Measurements from ENCODE around the gene ZDHHC8. TPM values are rescaled to one million over a fixed set of nuclear protein-coding genes. Genes with fewer than 3 reads are reported as not detected.

Gene ZDHHC8
- total RNA-seq, 4 donors from 2014 or later = 11.8 to 27.8 (median 16.4) TPM

GRCh38 chr22:20137671-20138416 is 6.2 kb downstream of the ZDHHC8 start:
- H3K9me3 ChIP-seq = no peaks in the 10 kb centered on the region
- WGBS, 2 donors (ENCODE audit: low coverage in 1 of 2) = 42% methylated on average over 4 of the region's 26 CpGs; no CpG with 5 or more reads in 1 of the 2 donors
- H3K4me1 ChIP-seq = peaks cover 1 to 61% (median 48%) of the 10 kb centered on the region in 3 donors
- peaks cover 0 to 39% of the 10 kb centered on the region in 2 donors for H3K36me3 ChIP-seq
- H3K27me3 ChIP-seq = no peaks in the 10 kb centered on the region
- peak overlapping the region in 3 of 4 donors; percentile 63 to 68 (median 66) for H3K27ac ChIP-seq
- TF ChIP-seq POLR2A (IDR thresholded peaks at IDR 0.05) (no peak), CTCF (IDR thresholded peaks at IDR 0.05) (no peak), POLR2AphosphoS5 (IDR thresholded peaks at IDR 0.05) (no peak), EP300 (IDR thresholded peaks at IDR 0.05) (no peak)
- H3K4me3 ChIP-seq = peak overlapping the region in 1 of 2 donors; percentile 11
- ATAC-seq = peak; percentile 34

- H3K27ac ChIP-seq = peak overlapping the region in 3 of 4 donors; percentile 63 to 68 (median 66)
- H3K4me1 ChIP-seq = peaks cover 0 to 55% (median 43%) of the 10 kb centered on the region in 3 donors
- no peak for TF ChIP-seq POLR2AphosphoS5 (IDR thresholded peaks at IDR 0.05)
- TF ChIP-seq CTCF (IDR thresholded peaks at IDR 0.05) = no peak
- TF ChIP-seq POLR2A (IDR thresholded peaks at IDR 0.05) = no peak
- TF ChIP-seq EP300 (IDR thresholded peaks at IDR 0.05) = no peak
- no peak for ATAC-seq
- no peak overlapping the region for H3K4me3 ChIP-seq
- peaks cover 0 to 45% of the 10 kb centered on the region in 2 donors for H3K36me3 ChIP-seq
- WGBS, 2 donors (ENCODE audit: low coverage in 1 of 2) = 13 to 33% methylated on average over 1 to 4 of the region's 4 CpGs
- H3K27me3 ChIP-seq = no peaks in the 10 kb centered on the region
- no peaks in the 10 kb centered on the region for H3K9me3 ChIP-seq
These were observed 6.8 kb downstream of the ZDHHC8 start for GRCh38 chr22:20138417-20138738.

- WGBS, 2 donors (ENCODE audit: low coverage in 1 of 2) = 92% methylated on average over 6 of the region's 16 CpGs; no CpG with 5 or more reads in 1 of the 2 donors
- H3K27ac ChIP-seq = no peak overlapping the region
- H3K4me1 ChIP-seq = peaks cover 0 to 50% (median 39%) of the 10 kb centered on the region in 3 donors
- no peak overlapping the region for H3K4me3 ChIP-seq
- H3K27me3 ChIP-seq = no peaks in the 10 kb centered on the region
- no peak for ATAC-seq
- peaks cover 0 to 50% of the 10 kb centered on the region in 2 donors for H3K36me3 ChIP-seq
- H3K9me3 ChIP-seq = no peaks in the 10 kb centered on the region
- no peak for TF ChIP-seq CTCF (IDR thresholded peaks at IDR 0.05)
- TF ChIP-seq EP300 (IDR thresholded peaks at IDR 0.05) = no peak
- no peak for TF ChIP-seq POLR2AphosphoS5 (IDR thresholded peaks at IDR 0.05)
- TF ChIP-seq POLR2A (IDR thresholded peaks at IDR 0.05) = no peak
These were observed 7.3 kb downstream of the ZDHHC8 start for GRCh38 chr22:20138868-20139267.

GRCh38 chr22:20139391-20140106 is 7.9 kb downstream of the ZDHHC8 start:
- peaks cover 0 to 44% (median 32%) of the 10 kb centered on the region in 3 donors for H3K4me1 ChIP-seq
- no peak overlapping the region for H3K27ac ChIP-seq
- no peaks in the 10 kb centered on the region for H3K9me3 ChIP-seq
- TF ChIP-seq POLR2AphosphoS5 (IDR thresholded peaks at IDR 0.05) = no peak
- TF ChIP-seq CTCF (IDR thresholded peaks at IDR 0.05) = no peak
- 92 to 96% methylated on average over 9 to 13 of the region's 36 CpGs for WGBS, 2 donors (ENCODE audit: low coverage in 1 of 2)
- H3K27me3 ChIP-seq = no peaks in the 10 kb centered on the region
- peaks cover 0 to 56% of the 10 kb centered on the region in 2 donors for H3K36me3 ChIP-seq
- ATAC-seq = no peak
- no peak overlapping the region for H3K4me3 ChIP-seq
